HG02852 (cell line): Measurements from ENCODE around the gene TTC3.
A peak's percentile ranks its signal among the peaks of the same experiment; 100 is the strongest.

Experiments
- ATAC-seq: cut with Tn5 transposase; IDR thresholded peaks from one replicate; pipeline ENCODE4 v1.9.1; 2021; ENCODE audit warnings: mild to moderate bottlenecking, moderate library complexity; ENCODE audit not compliant: unreplicated experiment

The TTC3 gene

GRCh38 chr21:37193006-37193405 is 120.0 kb downstream of the TTC3 start:
- ATAC-seq: no peak

- ATAC-seq: no peak
These were observed 120.6 kb downstream of the TTC3 start for GRCh38 chr21:37193676-37194075.

DNA sequence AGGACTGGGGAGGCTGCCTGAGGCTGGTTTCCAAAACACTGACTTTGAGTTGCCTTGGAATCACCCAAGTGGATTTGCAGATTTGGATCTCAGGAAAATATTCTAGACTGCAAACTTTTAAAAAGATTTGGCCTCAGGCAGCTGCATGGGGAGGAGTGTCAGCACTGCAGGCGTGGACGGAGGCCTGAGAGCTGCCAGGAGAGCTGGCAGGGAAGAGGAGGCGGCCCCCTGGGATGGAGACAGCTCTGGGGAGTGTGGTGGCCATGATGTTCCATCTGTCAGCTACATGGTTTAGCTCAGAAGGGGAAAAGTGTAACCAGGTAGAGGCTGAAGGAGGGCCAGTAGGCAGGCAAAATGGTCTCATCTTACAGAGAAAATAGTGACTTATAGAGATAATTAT is 122.0 kb downstream of the TTC3 start:
- no peak for ATAC-seq

GRCh38 chr21:37195610-37196009 is 122.6 kb downstream of the TTC3 start:
- ATAC-seq: no peak

DNA sequence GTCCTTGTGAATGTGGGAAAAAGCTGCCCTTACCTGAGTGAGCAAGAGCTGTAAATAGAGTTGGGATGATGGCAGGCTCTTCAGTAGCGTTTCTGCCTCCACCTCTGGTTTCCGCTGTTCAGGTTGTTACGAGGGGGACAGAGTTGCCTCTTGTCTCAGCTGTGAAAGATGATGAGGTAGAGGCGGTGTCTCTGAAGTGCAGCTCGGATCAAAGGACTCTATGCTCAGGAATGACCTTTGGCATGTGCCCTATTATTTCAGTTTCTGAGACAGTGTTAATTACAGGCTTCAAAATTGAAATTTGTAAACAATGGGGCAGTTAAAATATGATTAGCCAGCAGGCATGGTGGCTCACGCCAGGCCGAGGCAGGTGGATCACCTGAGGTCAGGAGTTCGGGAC is 123.8 kb downstream of the TTC3 start:
- ATAC-seq: no peak

DNA sequence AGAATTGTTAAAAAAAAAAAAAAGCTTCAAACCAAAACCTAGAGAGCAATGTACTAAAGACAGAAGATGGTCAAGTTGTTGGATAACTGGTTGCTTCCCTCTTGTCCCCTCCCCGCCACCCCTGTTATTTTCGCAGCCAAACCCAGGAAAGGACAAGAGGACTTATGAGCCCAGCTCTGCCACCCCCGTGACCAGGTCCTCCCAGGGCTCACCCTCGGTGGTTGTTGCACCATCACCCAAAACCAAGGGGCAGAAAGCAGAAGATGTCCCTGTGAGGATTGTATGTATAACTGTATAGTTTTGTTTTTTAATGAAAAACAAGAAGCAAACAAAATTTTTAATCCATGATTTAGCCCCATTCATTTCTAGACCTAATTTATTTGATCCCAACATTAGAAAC is 124.7 kb downstream of the TTC3 start:
- no peak for ATAC-seq

GRCh38 chr21:37199057-37199924 is 126.2 kb downstream of the TTC3 start:
- ATAC-seq: no peak

GRCh38 chr21:37200641-37201480 is 127.8 kb downstream of the TTC3 start:
- no peak for ATAC-seq

DNA sequence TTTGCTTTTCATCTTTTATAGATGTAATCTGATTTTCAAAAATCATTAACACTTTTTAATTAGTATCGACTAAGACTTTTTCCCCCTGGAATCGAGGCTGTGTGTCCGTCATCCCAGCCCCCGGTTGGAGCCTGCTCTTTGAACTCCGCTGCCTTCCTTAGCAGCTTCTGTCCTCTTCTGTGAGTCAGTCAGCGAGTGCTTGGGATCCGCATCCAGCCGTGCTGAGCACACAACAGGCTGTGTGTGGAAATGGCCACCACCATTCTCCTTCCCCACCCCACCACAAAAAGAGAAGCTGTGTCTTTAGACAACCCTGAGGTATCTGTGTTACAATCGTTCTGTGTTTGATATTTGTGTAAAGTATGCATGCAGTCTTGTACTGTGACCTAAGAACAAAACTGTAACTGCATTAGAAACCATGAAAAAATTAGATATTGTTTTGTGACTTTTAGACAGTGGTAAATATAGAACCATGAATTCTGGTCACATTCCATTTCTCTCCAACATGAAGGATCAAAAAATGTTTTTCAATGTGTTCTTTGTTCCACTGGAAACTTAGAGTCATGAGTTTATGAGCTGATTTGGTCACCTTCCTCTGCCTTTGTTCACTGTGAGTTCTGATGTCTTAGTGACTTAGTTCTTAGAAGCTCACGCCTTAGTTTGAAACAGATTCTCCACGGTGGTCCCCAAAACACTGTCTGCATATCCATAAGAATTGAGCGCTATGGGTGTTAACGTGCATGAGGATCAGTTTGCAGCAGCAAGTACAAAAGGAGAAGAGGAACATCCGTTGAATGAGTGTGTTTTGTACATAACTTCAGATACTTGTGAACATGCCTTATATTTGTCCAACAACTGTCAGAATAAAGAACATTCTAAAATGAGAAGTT is 129.4 kb downstream of the TTC3 start:
- no peak for ATAC-seq

DNA sequence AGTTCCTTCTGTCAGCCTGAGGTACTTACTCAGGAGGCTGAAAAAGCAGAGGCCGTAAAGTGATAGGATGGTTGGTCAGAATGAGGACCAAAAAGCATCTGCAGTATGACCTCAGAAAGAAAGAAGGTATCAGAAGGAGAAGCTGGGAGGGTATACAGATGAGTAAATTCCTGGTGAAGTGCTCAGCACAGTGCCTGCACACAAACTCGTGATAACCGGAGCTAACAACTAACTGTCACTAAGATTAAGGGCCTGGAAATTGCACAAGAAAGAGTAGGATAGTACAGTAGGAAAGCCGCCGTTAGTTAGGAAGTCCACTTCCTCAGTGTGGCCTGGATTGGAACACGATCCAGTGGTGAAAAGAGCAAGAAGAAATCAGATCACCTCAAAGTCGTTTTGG is 131.5 kb downstream of the TTC3 start:
- no peak for ATAC-seq

DNA sequence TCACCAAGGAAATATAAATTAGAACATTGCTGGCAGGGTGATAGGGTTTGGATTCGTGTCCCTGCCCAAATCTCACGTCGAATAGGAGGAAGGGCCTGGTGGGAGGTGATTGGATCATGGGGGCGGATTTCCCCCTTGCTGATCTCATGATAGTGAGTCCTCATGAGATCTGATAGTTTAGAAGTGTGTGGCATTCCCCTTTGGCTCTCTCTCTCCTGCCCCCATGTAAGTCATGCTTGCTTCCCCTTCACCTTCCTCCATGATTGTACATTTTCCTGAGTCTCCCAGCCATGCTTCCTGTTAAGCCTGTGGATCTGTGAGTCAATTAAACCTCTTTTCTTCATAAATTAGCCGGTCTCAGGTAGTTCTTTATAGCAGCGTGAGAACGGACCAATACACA is 133.4 kb downstream of the TTC3 start:
- ATAC-seq: no peak

GRCh38 chr21:37207441-37208009 is 134.5 kb downstream of the TTC3 start:
- ATAC-seq: peak; percentile 51

GRCh38 chr21:37208056-37208721 is 135.1 kb downstream of the TTC3 start:
- peak; percentile 61 for ATAC-seq

- peak; percentile 31 for ATAC-seq
These were observed 135.7 kb downstream of the TTC3 start for GRCh38 chr21:37208741-37209225.

- no peak for ATAC-seq
These were observed 137.1 kb downstream of the TTC3 start for GRCh38 chr21:37210130-37210529.

- ATAC-seq: no peak
These were observed 137.7 kb downstream of the TTC3 start for GRCh38 chr21:37210799-37211198.

DNA sequence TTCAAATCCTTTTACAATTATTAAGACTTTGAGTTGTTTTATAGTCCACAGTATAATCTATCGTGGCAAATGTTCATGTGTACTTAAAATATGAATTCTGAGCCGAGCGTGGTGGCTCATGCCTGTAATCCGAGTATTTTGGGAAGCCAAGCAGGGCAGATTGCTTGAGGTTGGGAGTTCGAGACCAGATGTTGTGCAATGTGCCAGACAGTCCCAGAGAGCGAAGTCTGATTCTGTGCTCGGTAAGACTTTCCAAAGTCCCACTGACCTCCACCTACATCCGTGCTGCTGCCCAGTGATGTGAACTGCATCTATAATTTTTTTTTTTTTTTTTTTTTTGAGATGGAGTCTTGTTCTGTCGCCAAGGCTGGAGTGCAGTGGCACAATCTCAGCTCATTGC is 141.9 kb downstream of the TTC3 start:
- no peak for ATAC-seq

DNA sequence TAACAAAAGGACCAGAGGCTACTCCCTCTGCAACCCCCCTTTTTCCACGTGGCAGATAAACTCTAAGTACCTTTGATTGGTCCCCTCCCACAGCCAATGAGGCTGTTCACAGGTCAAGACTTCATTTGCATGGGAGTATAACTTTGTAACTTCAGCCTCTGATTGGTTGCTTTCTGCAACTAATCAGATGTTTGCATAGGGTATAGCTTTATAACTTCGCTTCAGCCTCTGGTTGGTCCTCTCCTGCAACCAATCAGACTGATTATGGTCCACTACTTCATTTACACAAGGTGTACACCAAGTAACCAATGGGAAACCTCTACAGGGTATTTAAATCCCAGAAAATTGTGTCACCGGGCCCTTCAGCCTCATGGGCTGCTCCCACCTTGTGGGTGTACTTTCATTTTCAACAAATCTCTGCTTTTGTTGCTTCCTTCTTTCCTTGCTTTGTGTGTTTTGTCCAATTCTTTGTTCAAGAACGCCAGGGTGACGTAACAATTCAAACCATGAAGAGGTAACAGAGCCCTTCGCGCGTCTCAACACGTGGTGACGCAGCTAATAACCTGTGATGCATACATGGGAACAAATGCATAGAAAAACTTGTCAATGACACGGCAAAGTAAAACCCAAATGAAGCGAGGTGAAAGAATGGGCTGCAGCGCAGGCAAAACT is 146.8 kb downstream of the TTC3 start:
- ATAC-seq: no peak

- ATAC-seq: peak; percentile 45
These were observed 147.5 kb downstream of the TTC3 start for GRCh38 chr21:37220433-37220980.
